ENCODE measurements around the gene SLC17A5.

Gene SLC17A5

DNA sequence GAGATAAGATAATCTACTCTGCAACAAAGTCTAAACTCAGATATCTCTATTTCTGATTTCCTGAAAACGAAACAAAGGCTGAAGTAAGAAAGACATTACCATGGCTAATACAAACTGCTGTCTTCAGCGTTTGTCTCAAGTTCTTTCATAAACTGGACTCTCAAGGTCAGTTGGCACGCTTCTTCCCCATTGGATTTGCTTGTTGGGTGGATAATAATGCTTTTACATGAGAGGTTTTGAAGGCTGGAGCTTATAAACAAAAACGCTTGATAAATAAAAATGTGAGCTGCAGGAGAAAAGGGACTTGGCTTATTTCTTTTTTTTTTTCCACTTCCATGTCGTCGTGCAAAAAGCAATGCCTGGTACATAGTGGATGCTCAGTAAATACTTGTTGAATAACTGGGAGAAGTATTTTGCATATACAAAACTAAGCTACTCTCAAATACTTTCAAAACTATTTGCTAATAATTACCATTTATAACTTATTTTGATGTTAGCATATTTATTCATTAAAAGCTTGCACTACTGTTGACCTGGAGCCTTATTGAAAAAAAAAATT is 67.3 kb downstream of the SLC17A5 start:
- Histone ChIP-seq H3K27me3 (ENCODE audit: insufficient read depth, low read length, poor library complexity) (no peaks in the 10 kb centered on the region), H2AFZ (ENCODE audit: low read depth, low read length) (peak overlapping the region; percentile 96), H3K9ac (ENCODE audit: low read depth, low read length) (peak overlapping the region; percentile 81), H3K27ac (ENCODE audit: low read length) (peak overlapping the region; percentile 100), H3K4me3 (ENCODE audit: low read depth in 1 of 2, low read length in 2 of 2) (peak overlapping the region; percentile 17 to 56; a peak in 3 of 4 replicates), H3K36me3 (ENCODE audit: insufficient read depth, low read length) (no peaks in the 10 kb centered on the region), H3K4me1 (ENCODE audit: insufficient read depth, low read length) (peaks cover 35% of the 10 kb centered on the region), H4K20me1 (ENCODE audit: insufficient read depth, low read length) (no peaks in the 10 kb centered on the region), H3K4me2 (ENCODE audit: insufficient read depth, low read length) (peak overlapping the region; percentile 79), H3K9me3 (ENCODE audit: insufficient read depth, low read length, severe bottlenecking) (no peaks in the 10 kb centered on the region), H3K79me2 (ENCODE audit: insufficient read depth, low read length) (no peaks in the 10 kb centered on the region; the same call in 1 of the 2 replicates)
- ATAC-seq (ENCODE audit: insufficient read depth, low read depth) (peak; percentile 26), DNase-seq (no peak)
- TF ChIP-seq, protein P1, sequence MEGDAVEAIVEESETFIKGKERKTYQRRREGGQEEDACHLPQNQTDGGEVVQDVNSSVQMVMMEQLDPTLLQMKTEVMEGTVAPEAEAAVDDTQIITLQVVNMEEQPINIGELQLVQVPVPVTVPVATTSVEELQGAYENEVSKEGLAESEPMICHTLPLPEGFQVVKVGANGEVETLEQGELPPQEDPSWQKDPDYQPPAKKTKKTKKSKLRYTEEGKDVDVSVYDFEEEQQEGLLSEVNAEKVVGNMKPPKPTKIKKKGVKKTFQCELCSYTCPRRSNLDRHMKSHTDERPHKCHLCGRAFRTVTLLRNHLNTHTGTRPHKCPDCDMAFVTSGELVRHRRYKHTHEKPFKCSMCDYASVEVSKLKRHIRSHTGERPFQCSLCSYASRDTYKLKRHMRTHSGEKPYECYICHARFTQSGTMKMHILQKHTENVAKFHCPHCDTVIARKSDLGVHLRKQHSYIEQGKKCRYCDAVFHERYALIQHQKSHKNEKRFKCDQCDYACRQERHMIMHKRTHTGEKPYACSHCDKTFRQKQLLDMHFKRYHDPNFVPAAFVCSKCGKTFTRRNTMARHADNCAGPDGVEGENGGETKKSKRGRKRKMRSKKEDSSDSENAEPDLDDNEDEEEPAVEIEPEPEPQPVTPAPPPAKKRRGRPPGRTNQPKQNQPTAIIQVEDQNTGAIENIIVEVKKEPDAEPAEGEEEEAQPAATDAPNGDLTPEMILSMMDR (IDR thresholded peaks at IDR 0.05; ENCODE audit: borderline replicate concordance, extremely low read depth, low read length, poor library complexity, severe bottlenecking), result no peak
- no peak for TF ChIP-seq EZH2 (IDR thresholded peaks at IDR 0.05; ENCODE audit: borderline replicate concordance, low read depth, low read length, severe bottlenecking)

DNA sequence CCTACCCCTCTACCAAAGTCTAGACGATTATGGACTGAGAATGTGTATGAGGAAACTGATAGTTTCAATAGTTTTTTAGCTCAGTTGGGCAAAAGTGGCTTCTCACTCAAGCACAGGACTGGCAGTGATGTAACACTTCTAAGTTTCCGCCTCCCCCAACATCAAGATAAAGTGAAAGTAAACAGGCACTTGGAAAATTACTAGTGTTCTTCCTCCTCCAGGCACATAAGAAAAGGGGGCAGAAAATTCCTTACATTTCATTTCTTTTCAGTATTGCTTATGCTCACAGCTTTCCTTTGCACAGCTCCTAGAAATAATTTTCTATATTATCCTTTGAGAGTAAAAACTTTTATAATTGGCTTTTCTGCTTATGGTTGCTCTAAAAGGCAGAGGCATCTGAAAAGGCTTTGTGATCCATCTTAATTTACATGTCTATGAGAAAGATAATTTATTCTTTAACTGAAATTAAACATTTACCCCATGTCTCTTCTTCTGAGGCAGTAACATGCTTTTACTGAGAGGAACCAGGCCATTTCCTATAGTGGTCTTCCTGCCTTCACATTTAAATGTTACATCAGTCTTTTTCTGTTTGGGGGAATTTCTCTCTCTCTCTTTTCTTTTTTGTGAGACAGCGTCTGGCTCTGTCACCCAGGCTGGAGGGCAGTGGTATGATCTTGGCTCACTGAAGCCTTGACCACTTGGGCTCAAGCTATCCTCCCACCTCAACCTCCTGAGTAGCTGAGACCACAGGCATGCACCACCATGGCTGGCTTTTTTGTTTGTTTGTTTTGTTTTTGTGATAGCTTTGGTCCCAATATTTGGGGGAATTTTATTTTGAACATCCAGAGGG is 68.0 kb downstream of the SLC17A5 start:
- no peak for TF ChIP-seq EZH2 (IDR thresholded peaks at IDR 0.05; ENCODE audit: borderline replicate concordance, low read depth, low read length, severe bottlenecking)
- TF ChIP-seq, protein P1 (IDR thresholded peaks at IDR 0.05; ENCODE audit: borderline replicate concordance, extremely low read depth, low read length, poor library complexity, severe bottlenecking), result no peak
- Histone ChIP-seq H3K36me3 (ENCODE audit: insufficient read depth, low read length) (no peaks in the 10 kb centered on the region), H3K27me3 (ENCODE audit: insufficient read depth, low read length, poor library complexity) (no peaks in the 10 kb centered on the region), H3K27ac (ENCODE audit: low read length) (peak overlapping the region; percentile 100), H3K4me3 (ENCODE audit: low read depth in 1 of 2, low read length in 2 of 2) (peak overlapping the region; percentile 17 to 56; a peak in 3 of 4 replicates), H3K9ac (ENCODE audit: low read depth, low read length) (peak overlapping the region; percentile 81), H3K4me2 (ENCODE audit: insufficient read depth, low read length) (peak overlapping the region; percentile 79), H4K20me1 (ENCODE audit: insufficient read depth, low read length) (no peaks in the 10 kb centered on the region), H2AFZ (ENCODE audit: low read depth, low read length) (peak overlapping the region; percentile 96), H3K79me2 (ENCODE audit: insufficient read depth, low read length) (no peaks in the 10 kb centered on the region; the same call in 1 of the 2 replicates), H3K9me3 (ENCODE audit: insufficient read depth, low read length, severe bottlenecking) (no peaks in the 10 kb centered on the region), H3K4me1 (ENCODE audit: insufficient read depth, low read length) (peaks cover 35% of the 10 kb centered on the region)
- ATAC-seq (ENCODE audit: insufficient read depth, low read depth), result peak; percentile 88
- peak; percentile 67 for DNase-seq

DNA sequence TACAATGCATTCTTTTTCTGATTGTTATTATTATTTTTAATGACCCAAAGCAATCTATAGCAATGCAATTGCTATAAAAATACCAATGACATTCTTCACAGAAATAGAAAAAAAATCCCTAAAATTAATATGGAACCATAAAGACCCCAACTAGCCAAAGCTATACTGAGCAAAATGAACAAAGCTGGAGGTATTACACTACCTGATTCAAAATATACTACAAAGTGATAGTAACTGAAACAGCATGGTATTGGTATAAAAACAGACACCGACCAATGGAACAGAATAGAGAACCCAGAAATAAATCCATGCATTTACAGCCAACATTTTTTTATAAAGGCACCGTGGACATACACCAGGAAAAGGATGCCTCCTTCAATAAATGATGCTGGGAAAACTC is 72.5 kb downstream of the SLC17A5 start:
- H3K4me1 ChIP-seq (ENCODE audit: insufficient read depth, low read length), result peaks cover 15% of the 10 kb centered on the region
- no peak overlapping the region for H3K9ac ChIP-seq (ENCODE audit: low read depth, low read length)
- H3K27ac ChIP-seq (ENCODE audit: low read length), result no peak overlapping the region
- no peaks in the 10 kb centered on the region for H3K27me3 ChIP-seq (ENCODE audit: insufficient read depth, low read length, poor library complexity)
- H3K9me3 ChIP-seq (ENCODE audit: insufficient read depth, low read length, severe bottlenecking), result no peaks in the 10 kb centered on the region
- no peak overlapping the region for H2AFZ ChIP-seq (ENCODE audit: low read depth, low read length)
- DNase-seq, result no peak
- no peaks in the 10 kb centered on the region for H3K79me2 ChIP-seq (ENCODE audit: insufficient read depth, low read length)
- no peak overlapping the region for H3K4me3 ChIP-seq (ENCODE audit: low read depth in 1 of 2, low read length in 2 of 2)
- no peaks in the 10 kb centered on the region for H4K20me1 ChIP-seq (ENCODE audit: insufficient read depth, low read length)
- no peak for TF ChIP-seq EZH2 (IDR thresholded peaks at IDR 0.05; ENCODE audit: borderline replicate concordance, low read depth, low read length, severe bottlenecking)
- TF ChIP-seq, protein P1 (IDR thresholded peaks at IDR 0.05; ENCODE audit: borderline replicate concordance, extremely low read depth, low read length, poor library complexity, severe bottlenecking), result no peak
- H3K36me3 ChIP-seq (ENCODE audit: insufficient read depth, low read length), result no peaks in the 10 kb centered on the region
- no peak overlapping the region for H3K4me2 ChIP-seq (ENCODE audit: insufficient read depth, low read length)
- ATAC-seq (ENCODE audit: insufficient read depth, low read depth), result no peak
